Cerebellar cortex (tissue), 1 donor: ENCODE measurements around the gene EVL.
"Not testable (repeated sequence)": the region's sequence is repeated elsewhere in the genome, so short reads cannot be mapped to it uniquely, and the experiment has no call there.

Experiments
- DNase-seq: peaks from one replicate; pipeline ENCODE4 v3.0.0-alpha.2; 2015; ENCODE audit warnings: low spot score

EVL gene

DNA sequence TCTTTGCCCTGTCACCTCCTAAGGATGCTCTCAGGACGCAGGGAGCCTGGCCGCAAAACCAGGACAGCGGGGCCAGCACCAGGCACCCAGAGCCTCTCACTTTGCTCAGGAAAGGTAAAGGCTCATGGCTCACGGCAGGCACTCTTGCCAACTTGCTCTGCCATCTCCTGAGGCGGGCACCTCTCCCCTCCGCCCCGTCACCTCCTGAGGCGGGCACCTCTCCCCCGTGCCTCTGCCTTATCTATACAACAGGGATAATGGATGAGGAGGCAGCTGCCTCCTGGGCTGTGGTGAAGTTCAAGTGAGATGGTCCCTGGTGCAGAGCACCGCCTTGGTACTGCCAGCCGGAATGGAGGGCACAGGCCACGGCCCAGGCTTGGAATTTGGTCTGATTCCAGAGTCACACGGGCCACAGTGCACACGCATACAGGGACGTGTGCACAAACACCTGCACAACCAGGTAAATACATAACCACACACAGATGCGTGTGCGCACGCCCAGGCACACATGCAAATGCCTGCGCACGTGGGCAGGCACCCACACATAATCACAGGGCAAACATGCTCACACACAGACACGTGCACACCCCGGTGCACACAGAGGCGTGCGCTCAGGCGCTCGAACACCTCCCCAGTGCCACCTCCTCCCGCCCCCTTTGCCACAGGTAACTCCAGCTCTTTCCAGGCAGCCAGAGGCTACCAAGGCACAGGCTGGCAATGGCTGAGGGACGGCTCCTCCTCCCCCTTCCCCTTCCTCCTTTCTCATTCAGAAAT lies 82.7 kb downstream of the EVL start:
- no peak for DNase-seq

DNA sequence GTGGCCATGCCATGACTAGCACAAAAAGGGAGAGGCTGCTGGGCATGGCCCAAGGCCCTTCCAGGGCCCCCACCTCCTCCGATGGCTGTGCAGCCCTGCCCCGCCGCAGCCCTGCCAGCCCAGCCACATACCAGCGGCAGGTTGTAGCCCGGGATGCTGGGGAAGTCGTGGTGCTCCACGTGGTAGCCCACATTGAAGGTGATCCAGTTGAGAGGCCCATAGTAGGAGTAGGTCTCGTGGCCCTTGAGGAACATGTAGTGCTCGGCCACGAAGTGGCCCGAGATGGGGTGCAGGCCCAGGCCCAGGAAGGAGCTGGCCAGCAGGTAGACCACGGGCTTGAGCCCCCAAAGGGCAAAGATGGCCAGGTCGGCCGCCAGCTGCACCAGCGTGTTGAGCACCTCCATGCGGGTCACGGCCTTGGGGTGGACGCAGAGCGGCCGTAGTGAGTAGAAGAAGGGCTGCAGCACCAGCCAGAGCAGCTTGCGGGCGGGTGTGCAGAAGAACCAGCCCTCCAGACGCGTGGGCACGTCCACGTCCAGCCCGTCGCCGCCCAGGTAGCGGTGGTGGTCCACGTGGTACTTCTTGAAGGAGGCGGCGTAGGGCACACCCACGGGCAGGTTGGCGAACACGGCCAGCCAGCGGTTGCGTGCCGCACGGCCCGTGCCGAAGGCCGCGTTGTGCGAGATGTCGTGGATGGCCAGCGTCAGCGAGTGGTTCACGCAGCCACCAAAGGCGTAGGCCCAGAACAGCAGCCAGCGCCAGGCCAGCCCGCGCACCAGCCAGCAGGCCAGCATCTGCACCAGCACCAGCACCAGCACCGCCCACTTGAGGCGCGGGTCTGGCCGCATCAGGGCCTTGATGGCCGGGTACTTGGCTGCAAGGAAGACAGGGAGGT lies 83.9 kb downstream of the EVL start:
- DNase-seq, result no peak

- DNase-seq, result no peak
Measured at GRCh38 chr14:100149851-100150611, 84.8 kb downstream of the EVL start.

GRCh38 chr14:100150932-100151587 lies 85.8 kb downstream of the EVL start:
- no peak for DNase-seq

- DNase-seq, result peak; percentile 7
Measured at GRCh38 chr14:100152091-100152490, 86.9 kb downstream of the EVL start.

GRCh38 chr14:100153560-100153959 lies 88.3 kb downstream of the EVL start:
- DNase-seq, result no peak

DNA sequence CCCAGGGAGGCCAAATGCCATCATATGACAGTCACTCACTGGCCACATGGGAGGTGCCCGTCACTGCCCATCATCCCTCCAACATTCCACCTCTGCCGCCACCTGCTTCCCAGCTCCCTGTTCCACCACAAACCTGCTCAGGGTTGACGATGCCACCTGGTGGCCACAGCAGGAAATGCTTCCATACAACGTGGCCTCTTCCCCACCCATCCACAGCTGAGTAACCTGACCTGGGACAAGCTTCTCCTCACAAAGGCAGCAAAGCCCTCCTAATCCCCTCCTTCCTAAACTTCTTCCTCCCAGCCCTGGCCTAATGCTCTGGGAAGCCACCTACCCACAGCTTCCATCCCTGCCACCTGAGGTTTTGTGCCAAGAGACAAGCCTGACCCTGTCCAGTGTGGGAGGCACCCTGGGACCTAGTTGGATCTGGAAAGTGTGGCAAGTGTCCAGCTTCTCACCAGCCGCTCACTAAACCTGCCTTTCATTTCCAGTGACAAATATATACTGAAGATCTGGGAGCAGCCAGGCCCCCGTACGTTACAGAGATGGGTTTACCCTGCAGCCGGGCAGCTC lies 89.9 kb downstream of the EVL start:
- DNase-seq, result peak; percentile 76

DNA sequence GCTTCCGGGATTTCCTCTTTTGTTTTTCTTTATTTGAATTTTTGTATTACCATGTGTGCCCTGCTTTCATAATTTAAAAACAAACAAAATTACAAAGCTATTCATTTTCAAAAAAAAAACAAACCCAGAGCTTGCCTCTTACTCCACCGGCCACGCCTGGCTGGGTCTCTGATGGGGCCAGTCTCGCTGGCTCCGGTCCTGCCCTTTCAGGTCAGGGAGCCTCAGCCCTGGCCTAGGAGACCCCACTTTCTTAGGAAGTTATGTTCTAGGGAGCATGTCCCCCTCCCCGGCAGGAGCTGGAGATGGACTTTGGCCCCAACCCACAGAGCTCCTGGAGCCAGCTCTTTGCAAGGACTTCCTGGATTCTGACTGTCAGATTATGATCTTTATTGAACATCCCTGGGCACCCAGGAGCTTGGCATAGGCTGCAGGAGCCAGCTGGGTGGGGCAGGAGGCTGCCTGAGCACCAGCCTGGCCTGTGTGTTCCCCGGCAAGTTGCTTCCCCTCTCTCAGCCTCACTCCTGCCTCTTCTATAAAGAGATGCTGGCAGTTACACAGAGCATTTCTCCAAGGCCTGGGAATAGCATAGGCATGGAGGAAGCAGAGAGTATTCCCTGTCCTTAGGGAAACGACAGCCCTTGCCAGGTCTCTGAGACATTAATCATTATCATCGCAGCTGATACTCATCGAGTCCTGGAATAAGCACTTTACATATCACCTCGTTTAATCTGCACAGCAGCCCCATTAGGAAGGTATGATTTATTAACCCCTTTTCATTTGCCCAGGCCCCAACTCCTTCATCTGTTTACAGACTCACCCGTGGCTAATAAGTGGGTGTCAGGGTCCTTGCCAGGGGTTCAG lies 90.8 kb downstream of the EVL start:
- DNase-seq, result peak; percentile 79

GRCh38 chr14:100156776-100157175 lies 91.6 kb downstream of the EVL start:
- peak; percentile 81 for DNase-seq

GRCh38 chr14:100157548-100158232 lies 92.5 kb downstream of the EVL start:
- DNase-seq, result not testable (repeated sequence)

DNA sequence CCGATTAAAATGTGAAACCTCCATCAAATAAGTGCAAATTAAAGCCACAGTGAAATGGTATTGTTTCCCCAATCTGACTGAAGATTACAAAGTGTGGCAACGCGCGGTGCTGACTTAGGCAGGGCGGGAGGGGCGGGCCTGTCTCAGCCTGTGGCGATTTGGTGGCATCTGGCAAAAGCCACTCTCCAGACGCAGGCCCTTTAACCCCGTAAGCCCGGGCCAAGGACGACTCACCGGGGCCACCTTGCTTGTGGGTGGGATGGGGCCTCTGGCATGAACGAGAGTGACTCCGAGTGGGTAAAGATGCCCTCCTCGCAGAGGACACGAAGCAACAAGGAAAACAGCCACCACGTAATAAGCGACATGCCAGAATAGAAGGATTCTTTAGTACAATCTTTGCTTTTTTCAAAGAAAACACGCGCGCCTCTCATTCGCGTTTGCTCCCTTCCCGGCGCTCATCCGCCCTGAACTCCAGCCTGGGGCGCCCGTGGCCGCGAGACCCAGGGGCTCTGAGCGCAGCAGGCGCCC lies 93.4 kb downstream of the EVL start:
- DNase-seq, result peak; percentile 42

- peak; percentile 52 for DNase-seq
Measured at GRCh38 chr14:100159094-100159864, 94.1 kb downstream of the EVL start, which contains the start of gene DEGS2. DEGS2 (minus strand) TSS chr14:100159645; CDS start chr14:100159587, 58 bp downstream.

GRCh38 chr14:100159865-100160533 lies 94.8 kb downstream of the EVL start:
- DNase-seq, result no peak

GRCh38 chr14:100160534-100160916 lies 95.3 kb downstream of the EVL start:
- DNase-seq, result no peak

- DNase-seq, result no peak
Measured at GRCh38 chr14:100165376-100165775, 100.2 kb downstream of the EVL start.

- no peak for DNase-seq
Measured at GRCh38 chr14:100165831-100166440, 100.7 kb downstream of the EVL start.

- DNase-seq, result no peak
Measured at GRCh38 chr14:100168506-100168905, 103.3 kb downstream of the EVL start.

GRCh38 chr14:100170880-100171279 lies 105.7 kb downstream of the EVL start:
- no peak for DNase-seq
